Measurements from ENCODE around the gene IL20. TPM values are rescaled to one million over a fixed set of nuclear protein-coding genes. Genes with fewer than 3 reads are reported as not detected.

IL20 gene
- polyA plus RNA-seq, 4 donors, result not detected

DNA sequence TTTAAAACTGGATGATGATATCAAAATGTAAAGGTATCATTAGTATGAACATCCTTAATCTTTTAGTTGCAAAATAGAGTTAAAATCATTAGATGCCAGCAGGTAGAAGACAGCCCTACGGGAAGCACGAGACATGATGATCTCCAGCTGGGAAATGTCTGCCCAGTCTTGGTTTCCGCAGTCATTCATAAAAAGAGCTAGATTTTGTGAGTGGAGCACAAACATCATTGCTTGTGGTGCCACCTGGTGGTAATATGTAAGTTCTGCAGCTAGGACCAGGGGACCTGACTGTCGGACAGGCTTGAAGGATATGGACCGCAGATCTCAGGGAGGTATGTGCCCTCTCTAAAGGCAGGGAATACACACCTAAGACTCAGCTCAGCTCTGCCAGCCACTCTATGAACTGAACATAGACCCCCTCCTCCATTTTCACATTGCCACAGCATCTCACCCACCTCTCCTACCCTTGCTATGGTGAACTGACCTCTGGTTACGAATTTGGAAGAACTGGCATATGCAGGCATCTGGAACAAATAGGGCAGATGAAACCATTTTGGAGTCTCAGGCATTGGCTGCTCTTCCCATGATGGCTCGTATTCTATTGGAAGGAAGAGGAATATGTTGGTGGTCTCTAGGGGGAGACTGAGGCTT is 47.1 kb downstream of the IL20 start:
- 23 to 28% (median 28%) methylated on average over 7 of the region's 7 CpGs for WGBS, 3 donors
- Histone ChIP-seq H3K9me3 (ENCODE audit: control insufficient read depth in 2 of 2, insufficient read depth in 1 of 2, low read depth in 1 of 2, low read length in 1 of 2) (no peaks in the 10 kb centered on the region), H3K27ac (ENCODE audit: low read depth in 1 of 3, low read length in 2 of 3) (no peak overlapping the region), H3K27me3 (ENCODE audit: control insufficient read depth in 3 of 3, insufficient read depth in 3 of 3, low read length in 3 of 3) (peaks cover 0 to 5% (median 0%) of the 10 kb centered on the region in 3 donors), H3K4me3 (ENCODE audit: low read depth in 1 of 3, low read length in 3 of 3) (no peak overlapping the region), H3K4me1 (ENCODE audit: control insufficient read depth in 3 of 3, insufficient read depth in 2 of 3, low read depth in 1 of 3, low read length in 2 of 3) (peaks cover 0 to 36% (median 0%) of the 10 kb centered on the region in 3 donors), H3K36me3 (ENCODE audit: control insufficient read depth in 3 of 3, insufficient read depth in 2 of 3, low read depth in 1 of 3, low read length in 3 of 3) (no peaks in the 10 kb centered on the region)
- DNase-seq (peak; percentile 83 to 84), FAIRE-seq (no peak)

GRCh38 chr1:206913766-206914537 is 48.5 kb downstream of the IL20 start:
- Histone ChIP-seq H3K27me3 (ENCODE audit: control insufficient read depth in 3 of 3, insufficient read depth in 3 of 3, low read length in 3 of 3) (peaks cover 0 to under 1% (median 0%) of the 10 kb centered on the region in 3 donors), H3K27ac (ENCODE audit: low read depth in 1 of 3, low read length in 2 of 3) (no peak overlapping the region), H3K4me3 (ENCODE audit: low read depth in 1 of 3, low read length in 3 of 3) (no peak overlapping the region), H3K4me1 (ENCODE audit: control insufficient read depth in 3 of 3, insufficient read depth in 2 of 3, low read depth in 1 of 3, low read length in 2 of 3) (peaks cover 0 to 25% (median 0%) of the 10 kb centered on the region in 3 donors), H3K36me3 (ENCODE audit: control insufficient read depth in 3 of 3, insufficient read depth in 2 of 3, low read depth in 1 of 3, low read length in 3 of 3) (no peaks in the 10 kb centered on the region), H3K9me3 (ENCODE audit: control insufficient read depth in 2 of 2, insufficient read depth in 1 of 2, low read depth in 1 of 2, low read length in 1 of 2) (no peaks in the 10 kb centered on the region)
- DNase-seq (no peak), FAIRE-seq (no peak)
- 82 to 89% (median 89%) methylated on average over 12 of the region's 12 CpGs for WGBS, 3 donors

GRCh38 chr1:206915030-206915735 is 49.8 kb downstream of the IL20 start:
- H3K27me3 ChIP-seq (ENCODE audit: control insufficient read depth in 3 of 3, insufficient read depth in 3 of 3, low read length in 3 of 3), result no peaks in the 10 kb centered on the region
- H3K4me3 ChIP-seq (ENCODE audit: low read depth in 1 of 3, low read length in 3 of 3), result no peak overlapping the region
- H3K9me3 ChIP-seq (ENCODE audit: control insufficient read depth in 2 of 2, insufficient read depth in 1 of 2, low read depth in 1 of 2, low read length in 1 of 2), result no peaks in the 10 kb centered on the region
- WGBS, 3 donors, result 86 to 90% (median 89%) methylated on average over 15 of the region's 15 CpGs
- DNase-seq (no peak), FAIRE-seq (no peak)
- H3K4me1 ChIP-seq (ENCODE audit: control insufficient read depth in 3 of 3, insufficient read depth in 2 of 3, low read depth in 1 of 3, low read length in 2 of 3), result peaks cover 0 to 18% (median 0%) of the 10 kb centered on the region in 3 donors
- H3K27ac ChIP-seq (ENCODE audit: low read depth in 1 of 3, low read length in 2 of 3), result no peak overlapping the region
- no peaks in the 10 kb centered on the region for H3K36me3 ChIP-seq (ENCODE audit: control insufficient read depth in 3 of 3, insufficient read depth in 2 of 3, low read depth in 1 of 3, low read length in 3 of 3)

- H3K27me3 ChIP-seq (ENCODE audit: control insufficient read depth in 3 of 3, insufficient read depth in 3 of 3, low read length in 3 of 3), result no peaks in the 10 kb centered on the region
- no peaks in the 10 kb centered on the region for H3K9me3 ChIP-seq (ENCODE audit: control insufficient read depth in 2 of 2, insufficient read depth in 1 of 2, low read depth in 1 of 2, low read length in 1 of 2)
- DNase-seq (no peak), FAIRE-seq (no peak)
- no peak overlapping the region for H3K4me3 ChIP-seq (ENCODE audit: low read depth in 1 of 3, low read length in 3 of 3)
- H3K4me1 ChIP-seq (ENCODE audit: control insufficient read depth in 3 of 3, insufficient read depth in 2 of 3, low read depth in 1 of 3, low read length in 2 of 3), result peaks cover 0 to 14% (median 0%) of the 10 kb centered on the region in 3 donors
- H3K36me3 ChIP-seq (ENCODE audit: control insufficient read depth in 3 of 3, insufficient read depth in 2 of 3, low read depth in 1 of 3, low read length in 3 of 3), result no peaks in the 10 kb centered on the region
- 72 to 91% (median 86%) methylated on average over 8 of the region's 8 CpGs for WGBS, 3 donors
- H3K27ac ChIP-seq (ENCODE audit: low read depth in 1 of 3, low read length in 2 of 3), result no peak overlapping the region
These were observed 50.7 kb downstream of the IL20 start for GRCh38 chr1:206916000-206916709.

DNA sequence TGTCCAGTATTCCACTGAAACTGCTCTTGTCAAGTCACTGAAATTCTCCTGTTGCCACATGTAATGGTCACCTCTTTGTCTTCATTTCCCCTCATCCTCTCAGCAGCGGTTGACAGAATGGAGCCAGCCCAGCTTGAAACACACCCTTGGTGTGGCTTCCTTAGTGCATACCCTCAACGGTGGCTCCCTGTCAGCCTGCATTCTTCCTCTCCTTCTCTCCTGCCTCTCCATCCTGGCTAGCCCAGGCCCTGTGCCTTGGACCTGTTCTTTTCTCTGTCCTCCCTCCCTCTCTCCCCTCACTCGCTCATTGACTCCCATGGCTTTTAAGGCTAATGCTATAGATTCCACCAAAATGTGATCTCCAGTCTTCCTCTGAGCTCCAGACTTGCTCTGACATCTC is 52.7 kb downstream of the IL20 start:
- Histone ChIP-seq H3K4me1 (ENCODE audit: control insufficient read depth in 3 of 3, insufficient read depth in 2 of 3, low read depth in 1 of 3, low read length in 2 of 3) (peaks cover 0 to 17% (median 0%) of the 10 kb centered on the region in 3 donors), H3K36me3 (ENCODE audit: control insufficient read depth in 3 of 3, insufficient read depth in 2 of 3, low read depth in 1 of 3, low read length in 3 of 3) (no peaks in the 10 kb centered on the region), H3K4me3 (ENCODE audit: low read depth in 1 of 3, low read length in 3 of 3) (no peak overlapping the region), H3K9me3 (ENCODE audit: control insufficient read depth in 2 of 2, insufficient read depth in 1 of 2, low read depth in 1 of 2, low read length in 1 of 2) (no peaks in the 10 kb centered on the region), H3K27me3 (ENCODE audit: control insufficient read depth in 3 of 3, insufficient read depth in 3 of 3, low read length in 3 of 3) (no peaks in the 10 kb centered on the region), H3K27ac (ENCODE audit: low read depth in 1 of 3, low read length in 2 of 3) (no peak overlapping the region)
- FAIRE-seq, result no peak
- WGBS, 3 donors, result 74 to 88% (median 84%) methylated on average over 3 of the region's 3 CpGs
- DNase-seq, result no peak

Other genes starting within 250 kb of the IL20 start
- gene DYRK3, start 230.1 kb upstream of the IL20 start, polyA plus RNA-seq, result 1 to 10 TPM in 2 of 4 donors, under 1 TPM in 2; 0.45 to 1.7 (median 1.1) TPM
- gene MAPKAPK2, start 180.7 kb upstream of the IL20 start, polyA plus RNA-seq, result 10 to 100 TPM; 56.4 to 93.5 (median 71.3) TPM
- gene IL19, start 94.8 kb upstream of the IL20 start, polyA plus RNA-seq, result not detected
- 1 to 10 TPM in 1 of 4 donors, under 1 TPM in 2, not detected in 1; 0.41 to 5.1 (median 0.54) TPM for gene IL10, start 93.1 kb upstream of the IL20 start, polyA plus RNA-seq
- gene IL24, start 31.8 kb downstream of the IL20 start, polyA plus RNA-seq, result under 1 TPM in 2 of 4 donors, not detected in 2; 0.24 to 0.34 TPM
- 1 to 10 TPM; 1.1 to 6.9 (median 2.6) TPM for gene FCMR, start 56.3 kb downstream of the IL20 start, polyA plus RNA-seq
- gene PIGR, start 80.8 kb downstream of the IL20 start, polyA plus RNA-seq, result 1,000 to 10,000 TPM in 1 of 4 donors, 100 to 1,000 TPM in 2, 1 to 10 TPM in 1; 2.7 to 3,013 (median 498) TPM
- gene FCAMR, start 104.8 kb downstream of the IL20 start, polyA plus RNA-seq, result 1 to 10 TPM in 2 of 4 donors, under 1 TPM in 2; 0.54 to 4.5 (median 0.91) TPM
- 10 to 100 TPM in 3 of 4 donors, 1 to 10 TPM in 1; 9.8 to 32.1 (median 24.3) TPM for gene C1orf116, start 167.1 kb downstream of the IL20 start, polyA plus RNA-seq
- 1 to 10 TPM; 1.9 to 8.4 (median 2.7) TPM for gene YOD1, start 185.6 kb downstream of the IL20 start, polyA plus RNA-seq
- gene PFKFB2, start 187.7 kb downstream of the IL20 start, polyA plus RNA-seq, result 10 to 100 TPM; 20.0 to 38.5 (median 25.8) TPM
- gene C4BPB, start 223.2 kb downstream of the IL20 start, polyA plus RNA-seq, result 10 to 100 TPM in 2 of 4 donors, 1 to 10 TPM in 2; 1.1 to 27.3 (median 12.9) TPM
- gene C4BPA, start 238.6 kb downstream of the IL20 start, polyA plus RNA-seq, result 1 to 10 TPM in 1 of 4 donors, under 1 TPM in 2, not detected in 1; 0.07 to 2.4 (median 0.22) TPM